ENCODE measurements around the gene TSR3. TPM values are rescaled to one million over a fixed set of nuclear protein-coding genes. Genes with fewer than 3 reads are reported as not detected.

TSR3 gene
- total RNA-seq (2014; rRNA removed; shearing (Covaris generic)) (88.0 and 110 TPM in 2 replicates), polyA plus RNA-seq (2016; fragmentation: Nextera tagmentation; extraction: Ambion mirVana) (105 and 106 TPM in 2 replicates)

GRCh38 chr16:1351582-1352362, at the start of gene TSR3, which contains the start of gene GNPTG:
Gene TSR3 (minus strand): TSS chr16:1351878. CDS start chr16:1351804, 74 bp downstream.
Gene GNPTG (plus strand): TSS chr16:1351931. CDS start chr16:1351966, 35 bp downstream.
- peak within 1 kb of the TSS; percentile 77 for H2AFZ ChIP-seq
- H3F3A ChIP-seq (ENCODE audit: insufficient read depth): no peaks in the 10 kb centered on the region
- peak within 1 kb of the TSS; percentile 89 for H3K4me2 ChIP-seq (ENCODE audit: unreplicated experiment)
- H4K20me1 ChIP-seq (ENCODE audit: insufficient read depth): no peaks in the 10 kb centered on the region
- peak; percentile 93 for DNase-seq
- no peaks in the 10 kb centered on the region for H3K27me3 ChIP-seq (replicated peaks; ENCODE audit: insufficient read depth)
- peaks cover 7% of the 10 kb centered on the region; the same call in 1 of the 2 replicates for H3K4me1 ChIP-seq (ENCODE audit: insufficient read depth)
- 1% methylated on average over 71 to 92 of the region's 98 CpGs for WGBS, 2 experiments (ENCODE audit: low coverage in 1 of 2, low lambda C conversion rate in 2 of 2, missing lambda C conversion rate in 2 of 2)
- H3K9me2 ChIP-seq (ENCODE audit: insufficient read depth): no peaks in the 10 kb centered on the region
- peak within 1 kb of the TSS; percentile 92 for H3K9ac ChIP-seq
- H3K4me3 ChIP-seq: peak within 1 kb of the TSS; percentile 91
- H3K79me2 ChIP-seq (ENCODE audit: insufficient read depth): peaks cover 71% of the 10 kb centered on the region
- in situ Hi-C loops (cut with MboI): no loop called here
- H3K9me3 ChIP-seq (ENCODE audit: low read depth): no peaks in the 10 kb centered on the region
- TF ChIP-seq EZH2phosphoT487 (IDR thresholded peaks at IDR 0.05; ENCODE audit: insufficient read depth, low read depth): no peak
- H3K27ac ChIP-seq: peak within 1 kb of the TSS; percentile 37
- no peaks in the 10 kb centered on the region; the same call in 1 of the 2 replicates for H3K36me3 ChIP-seq (ENCODE audit: low read depth)

GRCh38 chr16:1401061-1401757, 49.5 kb upstream of the TSR3 start:
- WGBS, 2 experiments (ENCODE audit: low coverage in 1 of 2, low lambda C conversion rate in 2 of 2, missing lambda C conversion rate in 2 of 2): 86 to 96% methylated on average over 14 to 29 of the region's 29 CpGs
- no peak overlapping the region for H2AFZ ChIP-seq
- no peaks in the 10 kb centered on the region for H3K9me3 ChIP-seq (ENCODE audit: low read depth)
- H3K4me2 ChIP-seq (ENCODE audit: unreplicated experiment): no peak overlapping the region
- no peaks in the 10 kb centered on the region for H3F3A ChIP-seq (ENCODE audit: insufficient read depth)
- no peaks in the 10 kb centered on the region for H3K9me2 ChIP-seq (ENCODE audit: insufficient read depth)
- H3K4me1 ChIP-seq (ENCODE audit: insufficient read depth): no peaks in the 10 kb centered on the region
- H3K27ac ChIP-seq: no peak overlapping the region
- no peak overlapping the region for H3K9ac ChIP-seq
- in situ Hi-C loops (cut with MboI): no loop called here
- H3K36me3 ChIP-seq (ENCODE audit: low read depth): no peaks in the 10 kb centered on the region; the same call in 1 of the 2 replicates
- TF ChIP-seq EZH2phosphoT487 (IDR thresholded peaks at IDR 0.05; ENCODE audit: insufficient read depth, low read depth) (no peak), EZH2 (IDR thresholded peaks at IDR 0.05; ENCODE audit: insufficient read depth, poor library complexity, severe bottlenecking) (no peak)
- peaks cover 18% of the 10 kb centered on the region for H3K79me2 ChIP-seq (ENCODE audit: insufficient read depth)
- DNase-seq: no peak
- no peak overlapping the region for H3K4me3 ChIP-seq
- no peaks in the 10 kb centered on the region for H3K27me3 ChIP-seq (replicated peaks; ENCODE audit: insufficient read depth)
- H4K20me1 ChIP-seq (ENCODE audit: insufficient read depth): no peaks in the 10 kb centered on the region

GRCh38 chr16:1398826-1399581, 47.3 kb upstream of the TSR3 start:
- Histone ChIP-seq H3K9me3 (ENCODE audit: low read depth) (no peaks in the 10 kb centered on the region), H2AFZ (no peak overlapping the region), H4K20me1 (ENCODE audit: insufficient read depth) (no peaks in the 10 kb centered on the region), H3K9me2 (ENCODE audit: insufficient read depth) (no peaks in the 10 kb centered on the region), H3F3A (ENCODE audit: insufficient read depth) (no peaks in the 10 kb centered on the region), H3K4me1 (ENCODE audit: insufficient read depth) (no peaks in the 10 kb centered on the region), H3K4me3 (no peak overlapping the region), H3K79me2 (ENCODE audit: insufficient read depth) (peaks cover 4% of the 10 kb centered on the region; the same call in 1 of the 2 replicates), H3K9ac (no peak overlapping the region), H3K27ac (no peak overlapping the region), H3K36me3 (ENCODE audit: low read depth) (no peaks in the 10 kb centered on the region; the same call in 1 of the 2 replicates), H3K27me3 (replicated peaks; ENCODE audit: insufficient read depth) (no peaks in the 10 kb centered on the region), H3K4me2 (ENCODE audit: unreplicated experiment) (no peak overlapping the region)
- no peak for DNase-seq
- WGBS, 2 experiments (ENCODE audit: low coverage in 1 of 2, low lambda C conversion rate in 2 of 2, missing lambda C conversion rate in 2 of 2): 92% methylated on average over 33 to 37 of the region's 38 CpGs
- in situ Hi-C loops (cut with MboI): no loop called here
- TF ChIP-seq EZH2phosphoT487 (IDR thresholded peaks at IDR 0.05; ENCODE audit: insufficient read depth, low read depth) (no peak), EZH2 (IDR thresholded peaks at IDR 0.05; ENCODE audit: insufficient read depth, poor library complexity, severe bottlenecking) (no peak)

GRCh38 chr16:1398351-1398750, 46.7 kb upstream of the TSR3 start:
- H3K79me2 ChIP-seq (ENCODE audit: insufficient read depth): peaks cover 2% of the 10 kb centered on the region; the same call in 1 of the 2 replicates
- WGBS, 2 experiments (ENCODE audit: low coverage in 1 of 2, low lambda C conversion rate in 2 of 2, missing lambda C conversion rate in 2 of 2): 90 to 91% methylated on average over 9 of the region's 9 CpGs

More at GRCh38 chr16:1398351-1398750, 46.7 kb upstream of the TSR3 start:
- Histone ChIP-seq H3K9ac (no peak overlapping the region), H3K27me3 (replicated peaks; ENCODE audit: insufficient read depth) (no peaks in the 10 kb centered on the region), H3F3A (ENCODE audit: insufficient read depth) (no peaks in the 10 kb centered on the region), H3K4me1 (ENCODE audit: insufficient read depth) (no peaks in the 10 kb centered on the region), H4K20me1 (ENCODE audit: insufficient read depth) (no peaks in the 10 kb centered on the region), H3K27ac (no peak overlapping the region), H3K4me2 (ENCODE audit: unreplicated experiment) (no peak overlapping the region), H2AFZ (no peak overlapping the region), H3K4me3 (no peak overlapping the region), H3K36me3 (ENCODE audit: low read depth) (no peaks in the 10 kb centered on the region; the same call in 1 of the 2 replicates), H3K9me3 (ENCODE audit: low read depth) (no peaks in the 10 kb centered on the region), H3K9me2 (ENCODE audit: insufficient read depth) (no peaks in the 10 kb centered on the region)
- in situ Hi-C loops (cut with MboI): no loop called here
- TF ChIP-seq EZH2 (IDR thresholded peaks at IDR 0.05; ENCODE audit: insufficient read depth, poor library complexity, severe bottlenecking) (no peak), EZH2phosphoT487 (IDR thresholded peaks at IDR 0.05; ENCODE audit: insufficient read depth, low read depth) (no peak)
- DNase-seq: no peak

Data from GM23248 (cell line).